HG02885 (cell line): ENCODE results near the gene SIPA1L3.

Experiments used
- ATAC-seq: cut with Tn5 transposase; IDR thresholded peaks from one replicate; pipeline ENCODE4 v1.9.1; 2021; ENCODE audit warnings: mild to moderate bottlenecking; ENCODE audit not compliant: unreplicated experiment, poor library complexity

SIPA1L3 gene

DNA sequence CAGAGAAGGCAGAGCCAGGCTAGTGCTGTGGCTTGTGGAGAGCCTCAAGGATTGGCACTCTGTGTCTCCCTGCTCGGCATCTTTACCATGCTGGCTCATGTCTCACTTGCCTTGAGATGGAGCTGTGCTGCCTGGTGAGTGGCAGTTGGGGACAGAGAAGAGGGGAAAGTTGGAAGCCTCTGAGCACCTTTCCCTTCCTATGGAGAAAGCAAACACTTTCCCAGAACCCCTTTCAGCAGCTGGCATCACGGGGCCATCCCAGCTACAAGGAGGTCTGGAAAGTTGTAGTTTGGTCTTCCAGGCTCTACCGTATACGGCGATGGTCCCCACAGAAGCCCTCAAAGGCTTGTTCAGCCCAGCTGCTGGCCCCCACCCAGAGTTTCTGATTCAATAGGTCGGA lies 258.3 kb downstream of the SIPA1L3 start:
- ATAC-seq: no peak

DNA sequence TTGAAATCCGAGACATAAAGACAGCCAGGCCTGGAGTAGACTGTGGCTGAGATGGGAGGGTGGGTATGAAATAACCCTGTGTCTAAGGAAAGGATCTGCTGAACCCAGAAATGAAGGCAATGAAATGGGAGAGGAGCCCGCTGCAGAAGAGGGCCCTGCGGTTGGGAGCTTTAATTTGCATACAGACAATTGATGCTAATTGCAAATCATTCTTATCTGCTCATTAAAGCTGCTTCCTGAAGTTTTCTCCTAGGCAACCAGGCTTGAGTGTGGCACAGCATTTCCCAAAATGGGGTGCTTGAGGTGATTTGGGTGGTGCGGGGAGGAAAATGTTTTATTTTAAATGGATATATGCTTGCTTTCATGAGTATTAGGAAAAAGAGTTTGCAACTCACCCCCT lies 261.6 kb downstream of the SIPA1L3 start:
- no peak for ATAC-seq

DNA sequence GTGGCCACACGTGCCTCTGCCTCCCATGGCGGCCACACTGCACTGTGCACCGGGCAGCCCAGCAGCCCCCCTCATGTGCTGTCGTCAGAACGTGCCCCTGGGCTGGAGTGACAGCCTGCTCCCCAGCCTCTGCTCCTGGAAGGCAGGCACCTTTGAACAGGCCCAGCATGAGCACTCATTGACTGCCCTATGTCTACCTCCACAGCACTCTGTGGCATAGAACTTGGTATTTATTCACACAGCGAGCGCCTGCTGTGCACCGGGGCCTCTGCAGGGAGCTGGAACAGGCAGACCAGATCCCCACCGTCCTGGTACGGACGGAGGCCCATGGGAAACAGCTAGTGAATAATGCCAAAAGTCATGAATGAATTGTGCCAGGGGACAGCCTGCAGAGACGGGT lies 263.3 kb downstream of the SIPA1L3 start:
- no peak for ATAC-seq

DNA sequence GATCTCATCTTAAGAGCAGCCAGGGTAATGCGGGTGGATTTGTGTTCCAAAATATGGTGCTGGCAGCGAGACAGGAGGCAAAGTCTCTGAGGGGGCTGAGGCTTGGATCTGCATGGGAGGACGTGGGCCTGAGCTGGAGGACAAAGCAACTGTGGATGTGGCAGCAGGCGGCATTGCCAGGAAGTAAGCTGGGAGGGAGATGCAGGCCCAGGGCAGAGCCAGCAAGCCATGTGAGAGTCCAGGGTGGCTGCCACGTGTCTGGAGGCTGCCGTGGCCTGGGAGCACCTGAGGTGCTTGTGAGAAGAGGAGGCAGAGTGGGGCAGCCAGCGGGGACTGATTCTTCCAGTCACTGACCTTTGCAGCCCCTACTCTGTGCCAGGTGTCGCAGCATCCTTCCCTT lies 265.0 kb downstream of the SIPA1L3 start:
- no peak for ATAC-seq

DNA sequence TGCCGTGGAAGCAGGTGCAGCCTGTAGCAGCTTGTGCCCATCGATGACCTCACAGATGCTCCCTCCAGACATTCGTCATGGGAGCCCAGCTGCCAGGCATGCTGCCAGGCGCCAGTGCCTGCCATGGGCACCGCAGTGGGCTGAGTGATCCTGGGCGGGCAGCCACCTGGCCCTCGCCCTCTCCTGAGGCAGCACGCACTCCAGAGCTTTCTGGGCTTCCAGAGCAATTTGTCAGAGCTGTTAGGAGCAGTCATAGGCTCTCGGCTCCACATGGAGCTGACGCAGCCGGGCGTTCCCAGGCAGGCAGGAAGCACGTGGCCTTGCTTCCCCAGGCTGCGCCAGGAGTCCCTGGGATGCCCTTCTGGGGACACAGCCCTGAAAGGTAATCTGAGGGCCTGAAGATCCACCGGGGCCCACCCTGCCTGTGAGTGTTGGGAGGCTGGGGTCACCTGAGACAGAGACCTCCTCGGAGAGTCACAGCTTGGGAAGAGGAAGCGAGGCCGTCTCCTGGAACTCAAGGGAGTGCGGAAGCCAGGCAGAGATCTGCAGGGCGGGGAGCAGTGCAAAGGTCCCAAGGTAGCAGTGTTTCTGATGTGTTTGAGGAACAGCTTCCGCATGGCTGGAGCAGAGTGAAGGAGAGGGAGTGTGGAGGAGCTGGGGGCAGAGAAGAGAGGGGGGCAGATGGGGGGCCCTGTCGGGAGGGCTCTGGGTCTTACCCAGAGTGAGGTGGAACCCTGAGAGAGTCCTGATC lies 266.5 kb downstream of the SIPA1L3 start:
- ATAC-seq: no peak

DNA sequence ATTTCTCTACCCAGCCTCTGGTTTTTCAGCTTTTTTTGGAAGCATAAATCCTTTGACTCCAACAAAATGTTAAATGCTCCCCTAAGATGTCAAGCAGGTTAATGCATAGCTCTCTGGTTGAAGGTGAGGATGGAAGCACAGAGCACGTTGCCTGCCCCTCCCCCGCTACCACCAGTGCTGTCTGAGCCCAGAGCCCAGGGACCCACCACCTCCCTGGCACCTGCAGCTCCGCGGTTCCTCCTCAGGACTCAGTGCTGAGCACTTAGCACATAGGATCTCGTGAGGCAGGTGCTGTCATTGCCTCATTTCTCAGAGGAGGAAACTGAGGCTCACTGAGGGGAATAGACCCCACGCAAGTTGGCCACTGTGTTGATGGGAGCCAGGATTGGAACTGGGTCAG lies 268.4 kb downstream of the SIPA1L3 start:
- ATAC-seq: no peak

DNA sequence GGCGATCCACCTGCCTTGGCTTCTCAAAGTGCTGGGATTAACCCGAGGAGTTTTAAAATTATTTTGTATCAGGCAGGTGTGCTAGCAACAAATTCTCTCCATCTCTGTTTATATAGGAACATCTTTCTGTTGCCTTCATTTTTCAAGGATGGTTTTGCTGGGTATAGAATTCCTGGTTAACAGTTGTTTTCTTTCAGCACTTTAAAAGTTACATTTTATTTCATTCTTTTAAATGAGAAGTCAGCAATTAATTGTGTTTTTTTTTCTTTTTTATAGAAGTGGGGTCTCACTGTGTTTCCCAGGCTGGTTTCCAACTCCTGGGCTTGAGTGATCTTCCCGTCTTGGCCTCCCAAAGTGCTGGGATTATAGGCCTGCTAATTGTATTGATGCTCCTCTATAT lies 273.1 kb downstream of the SIPA1L3 start:
- no peak for ATAC-seq

DNA sequence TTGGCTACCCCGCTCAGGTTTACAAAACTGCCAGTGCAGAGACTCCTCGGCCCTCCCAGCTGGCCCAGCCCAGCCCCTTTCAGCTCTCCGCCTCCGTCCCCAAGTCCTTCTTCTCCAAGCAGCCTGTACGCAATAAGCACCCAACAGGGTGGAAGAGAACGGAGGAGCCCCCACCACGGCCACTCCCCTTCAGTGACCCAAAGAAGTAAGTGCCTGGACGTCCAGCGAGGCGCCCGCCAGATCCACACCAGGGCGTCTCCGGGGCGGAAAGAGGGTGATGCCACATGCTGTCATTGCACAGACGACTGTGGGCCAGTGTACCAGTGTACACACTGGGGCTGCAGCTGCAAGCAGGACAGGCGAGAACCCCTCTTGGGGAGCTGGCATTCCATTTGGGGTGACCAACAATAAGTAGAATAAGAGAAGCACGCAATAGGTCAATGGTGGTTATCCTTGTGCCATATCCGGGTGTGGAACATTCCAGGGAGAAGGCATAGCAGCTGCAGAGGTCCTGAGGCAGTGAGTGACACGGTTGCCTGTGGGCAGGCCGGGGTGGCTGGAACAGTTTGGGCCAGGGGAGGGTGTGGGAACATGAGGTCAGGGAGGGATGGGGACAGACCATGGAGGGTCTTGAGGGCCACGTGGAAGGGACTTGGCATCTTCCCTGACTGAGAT lies 275.7 kb downstream of the SIPA1L3 start:
- ATAC-seq: no peak

DNA sequence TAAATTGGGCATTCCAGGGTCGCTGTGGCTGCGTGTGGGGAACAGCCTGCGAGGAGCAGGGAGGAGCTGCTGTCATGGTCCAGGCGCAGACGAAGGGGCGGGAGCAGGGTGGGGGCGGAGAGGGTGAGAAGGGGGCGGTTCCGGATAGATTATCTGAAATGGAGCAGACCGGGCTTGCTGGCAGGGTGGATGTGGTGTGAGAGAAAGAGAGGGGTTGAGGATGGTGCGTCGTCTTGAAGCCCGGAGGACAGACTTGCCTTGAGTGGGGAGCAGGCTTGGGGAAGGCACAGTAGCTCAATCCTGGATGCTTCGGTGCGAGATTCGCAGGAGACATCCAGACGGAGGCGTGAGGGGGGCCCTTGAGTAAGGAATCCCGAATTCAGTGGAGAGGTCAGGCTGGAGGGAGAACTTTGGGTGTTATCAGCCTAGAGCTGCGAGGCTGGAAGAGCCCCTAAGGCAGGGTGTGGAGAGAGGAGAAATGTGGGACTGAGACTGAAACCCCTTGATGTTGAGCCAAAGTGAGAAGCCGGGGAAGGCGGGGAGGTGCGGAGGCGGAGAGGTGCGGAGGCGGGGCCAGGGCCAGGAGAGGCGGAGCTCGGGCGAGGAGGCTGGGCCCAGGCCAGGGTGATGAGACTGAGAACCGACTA lies 276.4 kb downstream of the SIPA1L3 start:
- ATAC-seq: no peak

DNA sequence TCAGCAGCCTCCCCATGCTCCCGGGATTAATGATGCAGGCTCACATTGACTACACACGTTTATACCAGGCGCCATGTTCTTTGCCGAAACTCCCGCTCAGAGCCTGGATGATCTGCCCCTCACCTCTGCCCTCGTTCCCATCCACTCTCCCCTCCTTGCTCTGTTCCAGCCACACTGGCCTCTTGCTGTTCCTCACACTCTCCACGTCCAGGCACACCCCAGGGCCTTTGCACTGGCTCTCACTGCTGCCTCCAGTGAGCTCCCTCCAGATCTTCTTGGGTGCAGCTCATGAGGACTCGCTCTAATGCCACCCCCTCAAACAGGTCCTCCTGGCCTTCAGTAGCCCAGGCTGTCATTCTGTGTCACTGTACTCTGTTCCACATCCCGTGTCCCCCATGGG lies 277.8 kb downstream of the SIPA1L3 start:
- ATAC-seq: no peak

DNA sequence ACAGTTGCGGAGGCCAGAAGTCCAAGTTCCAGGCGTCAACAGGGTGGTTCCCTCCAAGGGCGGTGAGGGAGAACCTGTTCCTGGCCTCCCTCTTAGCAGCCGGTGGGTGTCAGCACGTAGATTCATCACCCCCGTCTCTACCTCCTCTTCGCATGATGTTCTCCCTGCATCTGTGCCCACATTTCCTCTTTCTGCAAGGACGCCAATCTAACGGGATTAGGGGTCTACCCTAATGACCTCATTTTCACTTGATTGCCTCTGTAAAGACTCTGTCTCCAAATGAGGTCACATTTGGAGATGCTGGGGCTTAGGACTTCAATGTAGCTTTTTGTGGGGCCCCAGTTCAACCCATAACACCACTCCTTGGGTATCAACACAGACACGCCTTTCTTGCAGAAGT lies 278.6 kb downstream of the SIPA1L3 start:
- no peak for ATAC-seq

DNA sequence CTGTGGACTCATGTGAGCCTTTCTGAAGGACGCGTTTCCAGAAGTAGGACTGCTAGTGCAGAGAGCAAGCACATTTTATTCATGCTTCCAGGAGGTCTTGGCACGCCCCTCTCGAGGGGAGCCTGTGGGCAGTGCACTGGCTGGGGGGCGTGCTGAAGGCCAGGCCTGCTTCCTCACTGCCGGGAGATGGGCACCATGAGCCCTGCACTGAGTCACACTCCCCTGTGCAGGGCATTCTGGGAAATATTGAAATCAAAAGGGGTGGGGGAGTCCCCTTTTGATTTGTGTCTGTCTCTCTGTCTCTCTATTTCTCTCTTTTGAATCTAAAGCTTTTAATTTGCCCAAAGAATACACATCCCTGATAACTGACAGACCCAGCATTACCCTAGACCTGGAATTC lies 283.1 kb downstream of the SIPA1L3 start:
- ATAC-seq: no peak

DNA sequence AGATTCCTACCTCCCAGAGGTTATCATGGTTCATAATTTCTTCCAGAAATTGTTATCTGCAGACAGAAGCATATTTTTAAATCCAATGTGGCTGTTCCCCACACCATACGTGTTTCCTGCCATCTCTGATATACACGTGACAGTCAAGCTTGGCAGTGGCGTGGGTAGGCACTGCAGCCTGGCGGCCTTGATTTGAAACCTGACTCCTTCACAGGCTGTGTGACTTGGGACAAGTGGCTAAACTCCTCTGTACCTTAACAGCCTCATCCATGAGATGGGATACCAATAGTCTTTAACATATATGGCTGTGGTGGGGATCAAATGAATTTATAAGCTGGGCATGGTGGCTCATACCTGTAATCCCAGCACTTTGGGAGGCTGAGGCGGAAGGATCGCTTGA lies 283.8 kb downstream of the SIPA1L3 start:
- ATAC-seq: no peak

DNA sequence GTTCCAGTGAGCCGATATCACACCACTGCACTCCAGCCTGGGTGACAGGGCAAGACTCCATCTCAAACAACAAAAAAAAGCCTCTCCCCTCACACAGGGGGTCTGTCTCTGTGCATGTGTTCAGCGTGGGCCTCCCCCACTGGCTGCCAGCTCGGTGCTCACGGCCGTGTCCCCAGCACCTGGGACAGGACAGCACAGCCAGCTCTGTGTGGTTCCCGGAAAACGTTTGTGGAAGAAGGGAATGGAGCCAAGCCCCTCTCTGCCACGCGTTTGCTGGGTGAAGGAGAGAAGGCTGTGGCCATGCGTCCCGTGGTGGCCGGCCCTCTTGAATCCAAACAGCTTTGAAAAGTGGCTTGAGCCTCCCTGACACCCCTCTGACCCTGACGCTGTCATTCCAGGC lies 284.7 kb downstream of the SIPA1L3 start:
- ATAC-seq: no peak

DNA sequence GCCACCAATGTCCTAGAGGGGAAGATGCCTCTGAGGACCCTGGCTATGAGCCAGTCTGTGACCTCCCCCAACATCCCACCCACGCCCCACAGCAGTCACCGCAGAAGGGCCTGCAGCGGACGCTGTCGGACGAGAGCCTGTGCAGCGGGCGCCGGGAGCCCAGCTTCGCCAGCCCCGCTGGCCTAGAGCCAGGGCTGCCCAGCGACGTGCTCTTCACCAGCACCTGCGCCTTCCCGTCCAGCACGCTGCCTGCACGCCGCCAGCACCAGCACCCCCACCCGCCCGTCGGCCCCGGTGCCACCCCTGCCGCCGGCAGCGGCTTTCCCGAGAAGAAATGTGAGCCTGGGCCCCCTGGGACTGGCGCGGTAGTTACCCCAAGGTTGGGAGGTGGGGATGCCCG lies 286.4 kb downstream of the SIPA1L3 start:
- no peak for ATAC-seq

DNA sequence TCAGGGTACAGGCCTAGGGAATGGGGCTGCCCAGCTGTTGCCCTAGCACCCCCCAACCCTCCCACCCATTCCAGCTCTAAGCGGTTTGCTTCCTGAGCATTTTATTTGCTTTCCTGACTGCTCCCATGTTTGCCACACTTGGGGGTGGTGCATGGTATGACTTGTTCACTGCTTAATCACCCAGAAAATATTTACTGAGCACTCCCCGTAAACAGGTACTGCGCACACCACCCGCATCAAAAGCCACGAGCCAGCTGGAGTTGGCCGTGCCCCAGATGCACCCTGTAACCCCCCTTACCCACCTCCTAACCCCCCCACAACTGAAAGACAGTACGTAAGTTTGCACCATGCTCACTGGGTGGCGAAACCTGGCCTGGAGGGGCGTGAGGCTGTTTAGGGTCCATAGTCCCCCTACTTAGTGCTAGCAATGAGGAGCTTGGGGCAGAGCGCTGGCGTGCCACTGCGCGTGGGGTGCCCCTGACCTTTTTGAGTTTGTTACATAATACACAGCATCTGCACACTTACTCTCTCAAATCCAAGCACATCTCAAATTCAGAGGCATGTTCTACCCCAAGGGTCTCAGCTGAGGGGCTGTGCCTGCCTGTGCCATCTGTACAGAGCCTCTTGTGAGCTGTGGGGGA lies 287.2 kb downstream of the SIPA1L3 start:
- ATAC-seq: no peak

DNA sequence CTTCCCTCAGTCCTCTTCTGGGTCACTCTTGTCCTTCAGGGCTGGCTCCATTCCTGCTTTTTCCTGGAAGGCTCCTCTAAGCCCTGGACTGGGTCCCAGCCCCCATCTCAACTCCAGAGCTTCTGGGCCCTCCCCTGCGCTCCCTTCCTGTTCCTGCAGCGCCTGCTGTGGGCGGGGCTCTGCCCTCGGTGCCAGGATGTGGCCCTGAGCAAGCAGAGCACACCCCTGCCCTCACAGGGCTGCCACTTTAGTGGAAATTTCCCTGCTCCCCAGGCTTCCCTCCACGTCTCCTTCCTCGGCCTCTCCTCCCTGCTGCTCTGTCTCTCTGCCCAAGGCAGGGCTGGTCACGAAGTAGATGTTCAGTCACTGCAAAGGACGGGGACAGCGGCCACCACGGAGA lies 288.2 kb downstream of the SIPA1L3 start:
- ATAC-seq: no peak

DNA sequence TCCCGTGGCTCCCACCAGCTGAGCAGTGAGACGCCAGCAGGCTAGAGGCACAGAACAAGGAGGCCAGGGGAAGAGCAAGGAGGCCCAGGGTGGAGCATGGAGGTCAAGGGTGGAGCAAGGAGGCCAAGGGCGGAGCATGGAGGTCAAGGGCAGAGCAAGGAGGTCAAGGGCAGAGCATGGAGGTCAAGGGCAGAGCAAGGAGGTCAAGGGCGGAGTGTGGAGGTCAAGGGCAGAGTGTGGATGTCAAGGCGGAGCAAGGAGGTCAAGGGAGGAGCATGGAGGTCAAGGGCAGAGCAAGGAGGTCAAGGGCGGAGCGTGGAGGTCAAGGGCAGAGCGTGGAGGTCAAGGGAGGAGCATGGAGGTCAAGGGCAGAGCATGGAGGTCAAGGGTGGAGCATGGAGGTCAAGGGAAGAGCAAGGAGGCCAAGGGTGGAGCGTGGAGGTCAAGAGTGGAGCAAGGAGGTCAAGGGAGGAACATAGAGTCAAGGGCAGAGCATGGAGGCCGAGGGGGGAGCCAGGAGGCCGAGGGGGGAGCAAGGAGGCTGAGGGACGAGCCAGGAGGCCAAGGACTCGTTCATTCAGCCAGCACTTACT lies 289.3 kb downstream of the SIPA1L3 start:
- no peak for ATAC-seq

DNA sequence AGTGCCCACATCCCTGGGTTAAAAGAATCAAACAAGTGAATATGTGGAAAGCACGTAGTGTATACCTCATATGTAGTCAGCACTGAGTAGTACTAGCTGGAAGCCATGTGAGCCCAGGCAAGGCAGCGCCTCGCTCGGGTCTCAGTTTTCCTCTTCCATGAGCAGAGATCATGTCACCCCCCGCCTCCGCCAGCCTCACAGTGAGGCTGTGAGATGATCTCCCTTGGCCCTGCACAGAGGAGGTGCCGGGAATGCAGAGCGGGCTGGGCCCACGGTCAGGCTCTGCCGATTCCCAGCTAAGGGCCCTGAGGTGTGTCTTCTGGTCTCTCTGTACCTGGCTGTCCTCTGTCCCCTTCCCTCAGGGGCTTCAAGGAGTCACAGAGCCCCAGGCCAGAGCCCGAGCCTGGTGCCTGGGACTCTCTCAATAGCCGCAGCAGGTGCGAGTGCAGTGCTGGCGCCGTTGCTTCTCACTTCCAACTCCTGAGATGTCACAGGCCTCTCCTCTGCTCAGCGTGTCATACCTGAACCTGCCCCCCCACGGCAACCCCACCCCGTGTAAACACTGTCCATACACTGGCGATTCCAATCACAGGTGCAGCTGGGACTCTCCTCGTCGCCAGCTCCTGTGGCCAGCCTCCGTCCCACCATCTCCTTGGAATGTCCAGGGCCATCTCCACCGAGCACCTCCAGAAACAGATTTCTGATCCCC lies 290.1 kb downstream of the SIPA1L3 start:
- no peak for ATAC-seq
